LoVo (cell line): ENCODE data around the gene SLC34A3.

Source experiments
- DNase-seq: peaks from one replicate; pipeline ENCODE4 v3.0.0-alpha.2; 2016; ENCODE audit warnings: low spot score

SLC34A3 gene

GRCh38 chr9:137230705-137231371, at the start of gene SLC34A3:
Gene SLC34A3 (plus strand): TSS chr9:137230901. CDS start chr9:137231703, 802 bp downstream.
- DNase-seq, result no peak

- DNase-seq, result no peak
Measured at GRCh38 chr9:137181680-137182079, 49.0 kb upstream of the SLC34A3 start.

DNA sequence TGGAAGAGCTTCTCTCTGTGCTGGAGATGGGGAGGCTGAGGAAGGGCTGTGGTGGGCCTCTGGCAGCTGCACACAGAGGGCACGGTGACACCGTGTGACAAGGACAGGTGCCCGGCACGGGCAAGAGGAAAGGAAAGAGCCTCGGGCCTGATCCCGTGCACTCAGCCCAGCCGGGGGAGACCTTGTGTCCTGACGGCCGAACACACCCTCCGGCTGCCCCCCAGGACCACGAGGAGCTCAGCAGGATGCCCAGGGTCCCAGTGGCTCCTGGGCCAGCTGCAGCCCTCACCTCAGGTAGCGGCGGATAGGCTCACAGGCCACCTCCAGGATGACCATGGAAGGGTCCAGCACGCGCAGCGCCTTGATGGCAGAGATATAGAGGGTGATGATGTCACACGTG, 47.9 kb upstream of the SLC34A3 start:
- no peak for DNase-seq

GRCh38 chr9:137183980-137184595, 46.6 kb upstream of the SLC34A3 start:
- DNase-seq, result no peak

DNA sequence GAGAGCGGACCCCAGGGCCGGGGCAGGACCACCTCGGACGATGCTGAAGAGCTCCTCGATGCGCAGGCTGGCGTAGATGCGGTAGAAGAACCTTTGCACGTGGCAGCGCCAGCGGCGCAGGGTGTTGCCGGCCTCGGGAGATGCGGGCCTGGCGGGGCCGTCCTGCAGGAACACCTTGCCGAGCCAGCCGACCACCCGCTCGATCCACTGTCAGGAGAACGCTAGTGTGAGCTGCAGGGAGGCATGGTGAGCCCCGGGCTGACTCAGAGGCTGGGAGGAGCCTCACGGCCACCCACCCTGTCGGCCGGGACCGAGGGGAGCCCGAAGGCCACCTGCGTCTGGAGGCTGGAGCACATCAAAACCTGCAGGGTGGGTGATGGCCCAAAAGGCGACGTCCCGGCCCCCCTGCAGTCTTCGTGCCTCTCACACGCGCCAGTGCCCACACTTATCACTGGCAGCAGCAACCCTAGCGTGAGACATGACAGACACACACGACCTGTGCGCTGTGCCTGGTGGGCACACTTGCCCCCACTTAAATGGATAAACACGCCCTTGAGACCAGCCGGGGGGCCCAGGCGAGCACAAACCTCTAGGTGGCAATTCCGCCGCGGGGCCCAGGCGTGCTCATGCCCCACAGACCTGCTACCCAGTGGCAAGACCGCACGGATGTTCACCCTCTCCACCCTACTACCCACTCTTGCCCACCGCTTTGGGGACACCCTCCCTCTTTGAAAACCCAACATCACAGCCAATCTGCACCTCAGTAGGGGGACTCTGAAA, 45.6 kb upstream of the SLC34A3 start:
- DNase-seq, result no peak

GRCh38 chr9:137185921-137186320, 44.8 kb upstream of the SLC34A3 start:
- no peak for DNase-seq

- DNase-seq, result no peak
Measured at GRCh38 chr9:137186385-137186784, 44.3 kb upstream of the SLC34A3 start.

GRCh38 chr9:137187386-137187785, 43.3 kb upstream of the SLC34A3 start:
- DNase-seq, result no peak

- no peak for DNase-seq
Measured at GRCh38 chr9:137188086-137188489, 42.6 kb upstream of the SLC34A3 start.

DNA sequence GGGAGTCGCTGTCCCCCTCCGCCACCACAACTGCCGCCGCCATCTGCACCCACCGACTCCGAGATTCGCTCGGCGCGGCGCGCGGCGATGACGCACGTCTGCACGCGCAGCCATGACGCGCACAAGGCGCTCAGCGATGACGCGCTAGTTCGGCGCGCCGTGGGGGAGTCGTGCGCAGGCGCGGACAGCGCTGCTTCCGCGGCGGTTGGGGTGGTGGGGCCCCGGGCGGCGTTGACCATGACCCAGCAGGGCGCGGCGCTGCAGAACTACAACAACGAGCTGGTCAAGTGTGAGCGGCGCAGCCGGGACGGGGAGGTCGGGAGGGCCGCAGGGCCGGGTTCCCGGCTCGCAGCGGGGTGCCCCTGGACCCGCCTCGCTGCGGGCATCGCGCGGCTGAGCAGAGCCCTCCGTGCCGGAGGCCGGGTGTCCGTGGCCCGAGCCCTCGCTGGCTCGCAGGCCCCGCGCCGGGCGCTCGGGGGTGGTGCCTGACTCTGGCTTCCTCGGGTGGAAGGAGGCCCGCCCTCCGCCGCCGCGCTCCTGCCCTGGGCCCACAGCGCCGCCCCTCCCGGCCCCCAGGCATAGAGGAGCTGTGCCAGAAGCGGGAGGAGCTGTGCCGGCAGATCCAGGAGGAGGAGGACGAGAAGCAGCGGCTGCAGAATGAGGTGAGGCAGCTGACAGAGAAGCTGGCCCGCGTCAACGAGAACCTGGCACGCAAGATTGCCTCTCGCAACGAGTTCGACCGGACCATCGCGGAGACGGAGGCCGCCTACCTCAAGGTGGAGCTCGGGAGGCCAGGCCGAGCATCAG, 42.0 kb upstream of the SLC34A3 start, which contains the start of the genes ANAPC2 and SSNA1:
Gene ANAPC2 (minus strand): TSS at position 71 of the 807 bp plus-strand sequence. CDS start 28 bp downstream, at position 43.
Gene SSNA1 (plus strand): TSS at position 187 of the 807 bp plus-strand sequence. CDS start 51 bp downstream, at position 238.
- DNase-seq, result peak; percentile 92

- no peak for DNase-seq
Measured at GRCh38 chr9:137189297-137190295, 41.1 kb upstream of the SLC34A3 start.

- peak; percentile 16 for DNase-seq
Measured at GRCh38 chr9:137190315-137190856, 40.3 kb upstream of the SLC34A3 start.

- no peak for DNase-seq
Measured at GRCh38 chr9:137191245-137191644, 39.5 kb upstream of the SLC34A3 start.

GRCh38 chr9:137191691-137192447, 38.8 kb upstream of the SLC34A3 start:
- DNase-seq, result no peak

DNA sequence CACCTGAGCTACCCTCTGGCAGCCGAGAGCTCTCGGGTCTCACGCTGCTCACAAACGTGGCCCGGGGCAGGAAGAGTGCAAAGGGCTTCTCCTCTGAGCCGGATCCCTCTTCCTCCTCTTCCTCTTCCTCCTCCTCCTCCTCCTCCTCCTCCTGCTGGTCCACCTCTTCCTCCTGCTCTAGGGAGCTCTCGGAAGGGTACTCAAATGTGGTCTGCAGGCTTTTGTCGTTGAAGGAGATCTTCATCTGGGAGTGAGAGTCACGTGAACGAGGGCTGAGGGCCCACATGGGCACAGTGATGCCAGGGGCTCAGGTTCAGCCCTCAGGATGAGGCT, 38.3 kb upstream of the SLC34A3 start:
- no peak for DNase-seq

- DNase-seq, result no peak
Measured at GRCh38 chr9:137192859-137193258, 37.8 kb upstream of the SLC34A3 start.

- no peak for DNase-seq
Measured at GRCh38 chr9:137193771-137194170, 36.9 kb upstream of the SLC34A3 start.

DNA sequence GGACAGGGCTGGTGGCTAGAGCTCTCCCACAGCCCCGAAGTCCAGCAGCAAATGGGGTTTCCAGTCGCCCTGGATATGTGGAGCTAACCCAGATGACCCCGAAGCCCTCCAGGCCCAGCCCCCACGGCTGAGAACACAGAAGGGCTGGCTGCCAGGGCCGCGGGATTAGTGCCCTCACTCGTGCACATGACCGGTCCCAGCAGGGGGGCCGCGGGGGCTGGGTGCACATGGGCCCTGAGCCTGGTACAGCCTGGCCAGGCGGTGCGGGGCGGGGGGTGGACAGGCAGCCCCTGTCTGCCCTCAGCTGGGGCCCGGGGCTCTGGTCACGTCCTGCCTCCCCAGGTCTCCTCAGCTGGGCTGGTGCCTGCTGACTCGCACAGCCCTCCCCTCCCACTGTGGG, 36.3 kb upstream of the SLC34A3 start:
- DNase-seq, result no peak

DNA sequence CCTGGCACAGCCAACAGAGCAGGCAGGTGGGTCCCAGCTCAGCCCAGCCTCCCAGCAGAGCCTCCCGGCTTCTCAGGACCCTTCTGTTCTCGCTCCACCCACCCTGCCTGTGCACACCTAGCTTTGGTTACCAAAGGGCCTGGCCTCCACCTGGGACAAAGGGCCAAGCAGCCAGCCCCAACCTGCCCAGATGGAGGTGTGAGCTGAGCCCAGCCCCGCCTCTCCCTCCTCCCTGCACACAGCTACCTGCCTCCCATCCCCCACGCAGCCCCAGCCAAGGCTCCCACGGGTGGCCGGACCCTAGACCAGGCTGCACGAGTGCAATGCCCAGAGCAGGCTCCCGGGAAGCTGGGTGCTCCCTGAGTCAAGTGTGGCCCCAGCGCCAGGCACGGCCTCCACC, 35.8 kb upstream of the SLC34A3 start:
- no peak for DNase-seq
